GM12891 (cell line): ENCODE measurements around the gene CPB2.

Experiments
- POLR2A ChIP-seq: IDR thresholded peaks from 2 replicates; pipeline ENCODE4 v1.6.1; 2011; ENCODE audit warnings: low read depth, low read length, control low read depth
- POLR2AphosphoS5 ChIP-seq: IDR thresholded peaks from 2 replicates; pipeline ENCODE4 v1.6.1; 2011; ENCODE audit warnings: low read depth, low read length, control low read depth

GRCh38 chr13:46040763-46041162 lies 64.1 kb downstream of the CPB2 start:
- TF ChIP-seq POLR2A (no peak), POLR2AphosphoS5 (no peak)
